Epithelial cell of esophagus (primary cell): Measurements from ENCODE around the gene PPM1M.
A peak's percentile ranks its signal among the peaks of the same experiment; 100 is the strongest.

Experiments used
- DNase-seq: peaks from one replicate; pipeline ENCODE4 v3.0.0; 2010; ENCODE audit warnings: low read depth
- H3K4me3 ChIP-seq: 2 replicates; pipeline ENCODE4 v1.5.1; 2011; ENCODE audit warnings: mild to moderate bottlenecking, low read length, control low read depth
- CTCF ChIP-seq: IDR thresholded peaks from 2 replicates; pipeline ENCODE4 v1.5.1; 2011; ENCODE audit warnings: low read depth, mild to moderate bottlenecking, low read length, control low read depth, inconsistent platforms; ENCODE audit not compliant: insufficient read depth; ENCODE audit errors: missing control alignments

Gene PPM1M

GRCh38 chr3:52231502-52232278, 13.9 kb upstream of the PPM1M start:
- no peak overlapping the region for H3K4me3 ChIP-seq
- DNase-seq, result peak; percentile 71
- TF ChIP-seq CTCF, result peak; percentile 86

GRCh38 chr3:52232279-52233107, 13.1 kb upstream of the PPM1M start:
- TF ChIP-seq CTCF, result peak; percentile 23
- no peak for DNase-seq
- no peak overlapping the region for H3K4me3 ChIP-seq

GRCh38 chr3:52233108-52233591, 12.4 kb upstream of the PPM1M start:
- no peak for TF ChIP-seq CTCF
- no peak overlapping the region for H3K4me3 ChIP-seq
- DNase-seq, result no peak

GRCh38 chr3:52233968-52234367, 11.6 kb upstream of the PPM1M start:
- DNase-seq, result no peak
- H3K4me3 ChIP-seq, result no peak overlapping the region
- no peak for TF ChIP-seq CTCF

GRCh38 chr3:52234516-52235447, 10.8 kb upstream of the PPM1M start:
- H3K4me3 ChIP-seq, result no peak overlapping the region
- no peak for DNase-seq
- TF ChIP-seq CTCF, result no peak

GRCh38 chr3:52236424-52236886, 9.1 kb upstream of the PPM1M start:
- DNase-seq, result no peak
- no peak for TF ChIP-seq CTCF
- H3K4me3 ChIP-seq, result no peak overlapping the region
